Calu3 (cell line): ENCODE measurements around the gene ADGRD1. TPM values are rescaled to one million over a fixed set of nuclear protein-coding genes. Genes with fewer than 3 reads are reported as not detected.

Experiments used
- BruUV-seq: library from RNA; stranded (reverse); fragments of 400-500 nt; replicated peaks from 2 replicates; lab custom pipeline; 2021; lab: Mats Ljungman, UMichigan
- CTCF ChIA-PET: fragments of 300-600 bp; sonication (Branson Sonifier 250); formaldehyde crosslinking; loops from one replicate; lab custom pipeline; 2022; ENCODE audit warnings: antibody characterized with exemption; lab: Charles Lee
- DNase-seq: peaks from one replicate; pipeline ENCODE4 v3.0.0; 2022
- H3K27ac Mint-ChIP-seq: one replicate; pipeline ENCODE4 v1.8.0; 2022; ENCODE audit warnings: mixed read lengths; ENCODE audit not compliant: unreplicated experiment
- H3K27me3 Mint-ChIP-seq: one replicate; pipeline ENCODE4 v1.8.0; 2022; ENCODE audit warnings: mixed read lengths; ENCODE audit not compliant: unreplicated experiment
- H3K36me3 Mint-ChIP-seq: one replicate; pipeline ENCODE4 v1.8.0; 2022; ENCODE audit warnings: mild to moderate bottlenecking, moderate library complexity, mixed read lengths; ENCODE audit not compliant: insufficient read depth, unreplicated experiment
- H3K4me1 Mint-ChIP-seq: one replicate; pipeline ENCODE4 v1.8.0; 2022; ENCODE audit warnings: mild to moderate bottlenecking, low read depth, mixed read lengths; ENCODE audit not compliant: unreplicated experiment
- H3K4me3 Mint-ChIP-seq: one replicate; pipeline ENCODE4 v1.8.0; 2022; ENCODE audit warnings: mild to moderate bottlenecking, low read depth, moderate library complexity, mixed read lengths; ENCODE audit not compliant: unreplicated experiment
- H3K9me3 Mint-ChIP-seq: one replicate; pipeline ENCODE4 v1.8.0; 2022; ENCODE audit warnings: low read depth, mixed read lengths; ENCODE audit not compliant: unreplicated experiment
- CTCF ChIP-seq: fragments of 200-600 bp; IDR thresholded peaks from one replicate; pipeline ENCODE4 v1.8.0; 2022; ENCODE audit warnings: antibody characterized with exemption; ENCODE audit not compliant: unreplicated experiment
- intact Hi-C: fragments of 100-400 bp; cut with micrococcal nuclease; formaldehyde crosslinking; loops from one replicate; pipeline ENCODE4 v1.10.0; 2022; ENCODE audit not compliant: unreplicated experiment
- total RNA-seq: library from RNA; stranded (reverse); gene quantifications from 2 replicates; pipeline ENCODE4 v1.2.3, GENCODE V29; 2022

ADGRD1 gene
- total RNA-seq, 1 experiment from 2014 or later: not detected

DNA sequence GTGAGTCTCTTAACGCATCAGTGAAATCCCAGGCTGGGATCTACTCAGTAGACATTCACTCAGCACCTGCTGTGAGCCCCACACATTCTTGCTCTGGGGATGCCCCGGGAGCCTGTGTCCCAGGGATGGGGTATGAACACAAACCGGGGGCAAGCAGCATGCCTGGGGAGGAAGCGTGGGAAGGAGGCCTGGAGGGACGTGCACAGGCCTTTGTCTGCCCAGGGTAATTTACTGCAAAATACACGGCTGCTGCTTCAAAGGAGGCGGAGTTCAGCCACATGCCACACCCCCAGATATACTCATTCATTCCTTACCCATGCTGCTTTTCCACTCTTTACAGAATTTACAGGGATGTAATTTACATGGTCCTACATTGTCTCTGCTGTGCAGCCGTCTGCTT is 187.8 kb downstream of the ADGRD1 start:
- intact Hi-C loops: no loop called here
- peaks cover 73% of the 10 kb centered on the region for H3K27me3 Mint-ChIP-seq
- no peak overlapping the region for H3K4me3 Mint-ChIP-seq
- no peaks in the 10 kb centered on the region for H3K9me3 Mint-ChIP-seq
- H3K36me3 Mint-ChIP-seq: no peaks in the 10 kb centered on the region
- DNase-seq: no peak
- CTCF ChIA-PET: no interaction called here
- H3K27ac Mint-ChIP-seq: no peak overlapping the region
- no TSS peak for BruUV-seq
- no peaks in the 10 kb centered on the region for H3K4me1 Mint-ChIP-seq
- TF ChIP-seq CTCF: no peak

DNA sequence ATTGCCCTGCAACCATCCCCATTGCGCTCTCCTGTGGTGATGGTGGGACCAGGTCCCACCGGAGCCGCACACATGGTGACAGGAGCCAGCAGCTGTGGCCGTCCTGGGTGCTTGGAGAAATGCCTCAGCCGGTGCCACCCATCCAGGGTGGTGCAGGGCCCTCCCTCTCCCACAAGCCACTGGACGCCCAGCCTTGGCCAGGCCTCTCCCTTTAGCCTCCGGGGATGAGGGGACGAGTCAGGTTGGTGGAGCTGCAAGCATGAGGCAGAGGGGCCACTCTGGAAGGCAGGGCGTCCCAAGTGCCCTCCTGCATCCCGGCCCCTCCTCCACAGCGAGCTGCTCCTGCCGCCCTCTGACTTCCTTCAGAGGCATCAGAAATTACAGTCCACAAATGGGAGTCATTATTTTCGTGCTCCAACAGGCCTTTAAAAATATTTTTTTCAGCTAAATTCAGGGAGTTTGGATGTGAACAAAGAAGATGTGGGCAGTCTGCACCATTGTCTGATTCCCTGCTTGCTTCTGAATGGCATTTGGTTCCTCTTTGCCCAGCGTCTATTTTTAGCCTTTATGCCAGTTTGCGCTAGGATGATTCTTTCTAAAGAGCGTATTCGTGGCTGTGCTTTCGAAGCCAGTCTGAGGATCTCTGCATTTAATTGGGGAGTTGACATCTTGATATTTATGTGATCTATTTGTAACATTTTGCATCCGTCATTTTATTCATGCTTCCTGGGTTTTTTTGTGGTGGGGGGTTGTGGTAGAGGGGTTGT is 189.4 kb downstream of the ADGRD1 start:
- Mint-ChIP-seq H3K4me1 (no peaks in the 10 kb centered on the region), H3K27me3 (peaks cover 73% of the 10 kb centered on the region), H3K27ac (no peak overlapping the region), H3K36me3 (no peaks in the 10 kb centered on the region), H3K9me3 (no peaks in the 10 kb centered on the region), H3K4me3 (no peak overlapping the region)
- no peak for DNase-seq
- intact Hi-C loops: no loop called here
- no TSS peak for BruUV-seq
- TF ChIP-seq CTCF: no peak
- CTCF ChIA-PET: no interaction called here

DNA sequence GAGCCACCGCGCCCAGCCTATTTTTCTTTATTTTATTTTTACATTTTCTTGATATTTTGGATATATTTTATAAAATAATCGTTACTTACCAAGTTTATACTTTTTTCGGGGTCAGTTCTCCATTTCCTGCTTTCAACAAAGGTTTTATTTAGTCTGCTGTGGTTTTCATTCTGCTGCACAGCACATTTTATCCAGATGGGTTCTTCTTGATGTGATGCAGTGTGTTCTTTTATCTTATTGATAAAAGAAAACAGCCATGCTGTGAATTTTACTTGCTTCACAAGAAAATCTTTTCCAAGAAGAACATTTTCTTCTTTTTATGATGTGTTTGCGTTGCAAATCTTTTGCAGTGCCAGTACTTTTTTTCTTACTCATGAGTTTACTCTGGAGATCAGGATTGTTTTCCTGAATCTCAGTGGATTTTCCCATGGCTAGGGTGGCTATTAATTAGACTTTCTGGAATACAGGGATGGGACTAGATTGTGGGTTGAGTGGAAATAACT is 192.5 kb downstream of the ADGRD1 start:
- Mint-ChIP-seq H3K27ac (no peak overlapping the region), H3K36me3 (no peaks in the 10 kb centered on the region), H3K9me3 (peaks cover 3% of the 10 kb centered on the region), H3K27me3 (peaks cover 74% of the 10 kb centered on the region), H3K4me1 (no peaks in the 10 kb centered on the region), H3K4me3 (no peak overlapping the region)
- intact Hi-C loops: no loop called here
- no TSS peak for BruUV-seq
- TF ChIP-seq CTCF: no peak
- DNase-seq: no peak
- CTCF ChIA-PET: no interaction called here

- Mint-ChIP-seq H3K4me1 (no peaks in the 10 kb centered on the region), H3K9me3 (peaks cover 3% of the 10 kb centered on the region), H3K4me3 (no peak overlapping the region), H3K27me3 (peaks cover 85% of the 10 kb centered on the region), H3K36me3 (no peaks in the 10 kb centered on the region), H3K27ac (no peak overlapping the region)
- intact Hi-C loops: no loop called here
- BruUV-seq: no TSS peak
- CTCF ChIA-PET: no interaction called here
- DNase-seq: no peak
- no peak for TF ChIP-seq CTCF
Observed at GRCh38 chr12:131147293-131147692, 193.6 kb downstream of the ADGRD1 start.
